Right lobe of liver (tissue), 6 donors: ENCODE results near the gene ZNHIT1. TPM values are rescaled to one million over a fixed set of nuclear protein-coding genes. Genes with fewer than 3 reads are reported as not detected.

Experiments
- ATAC-seq, 4 donors: fragments of 200-7000 bp; cut with Tn5 transposase; one replicate each; pipeline ENCODE4 v1.9.1; 2020; ENCODE audit warnings: mild to moderate bottlenecking in 4 of 4, moderate library complexity in 4 of 4
- DNase-seq, 3 donors: peaks; one replicate each; pipeline ENCODE4 v3.0.0-alpha.2; 2020
- H3K27ac ChIP-seq, 3 donors: fragments of 200-600 bp; one replicate each; pipeline ENCODE4 v1.8.0; 2022
- H3K27me3 ChIP-seq, 2 donors: fragments of 200-600 bp; one replicate each; pipeline ENCODE4 v1.8.0; 2022
- H3K36me3 ChIP-seq, 4 donors: fragments of 200-600 bp; sonication (generic) in 1 of 4; one replicate each; pipeline versions ENCODE4 v1.5.1 to v1.8.0; 2017 to 2022; ENCODE audit warnings: control low read depth in 1 of 4
- H3K4me1 ChIP-seq, 4 donors: fragments of 200-600 bp; sonication (generic) in 1 of 4; one replicate each; pipeline versions ENCODE4 v1.5.1 to v1.8.0; 2017 to 2022; ENCODE audit warnings: control low read depth in 1 of 4
- H3K4me3 ChIP-seq, 3 donors: fragments of 200-600 bp; one replicate each; pipeline ENCODE4 v1.8.0; 2022
- H3K9me3 ChIP-seq, 4 donors: fragments of 200-600 bp; sonication (generic) in 1 of 4; one replicate each; pipeline versions ENCODE4 v1.5.1 to v1.8.0; 2017 to 2022; ENCODE audit warnings: control low read depth in 1 of 4
- CTCF ChIP-seq, 4 donors: fragments of 200-600 bp in 3 of 4; fragments of 450-650 bp in 1 of 4; IDR thresholded peaks; one replicate each; pipeline versions ENCODE4 v1.5.1 to v1.8.0; 2016 to 2022; ENCODE audit warnings: antibody characterized with exemption in 4 of 4, mild to moderate bottlenecking in 2 of 4
- POLR2A ChIP-seq: fragments of 450-650 bp; IDR thresholded peaks from one replicate; pipeline ENCODE4 v1.6.1; 2017; ENCODE audit warnings: antibody characterized with exemption, mild to moderate bottlenecking
- WGBS: methylation state at CpG from one replicate; pipeline ENCODE4 v1.1.6; 2018; ENCODE audit warnings: low coverage, low lambda C conversion rate; ENCODE audit not compliant: insufficient coverage; ENCODE audit errors: missing lambda C conversion rate; 5-methylcytosine and 5-hydroxymethylcytosine counted together
- intact Hi-C, 2 donors: fragments of 100-400 bp; cut with DNase I; formaldehyde crosslinking; loops; one replicate each; pipeline versions ENCODE4 v1.11.2 to v1.14.1; 2022
- total RNA-seq, 6 experiments: library from RNA; depleted of rRNA in 2 of 6; stranded (reverse); fragments of >200 nt in 2 of 6; fragmentation: NEBNext Ultra II Directional in 3 of 6; extraction: Animal tissue kit (Norgen Biotek cat#: 25700) in 3 of 6; gene quantifications; one replicate each; pipeline versions ENCODE4 v1.1.0 to v1.2.4, GENCODE V29; 2016 to 2023
- donor health status: DM: no; HTN: yes; CAD: no.
- donor health status: DM: no; HTN: no; CAD: no.
- donor health status: DM: no; HTN: no; CAD: no.
- donor health status: DM: no; HTN: yes; CAD: no.
- donor health status: DM: no; HTN: yes; CAD: no.

Gene ZNHIT1
- total RNA-seq, 6 experiments from 2014 or later = 68.3 to 159 (median 111) TPM

GRCh38 chr7:101169838-101170551 is 48.0 kb upstream of the ZNHIT1 start:
- DNase-seq (peak; percentile 75 to 77 (median 75)), ATAC-seq (peak; percentile 66 to 74 (median 70))
- Histone ChIP-seq H3K4me1 (peaks cover 0 to 29% (median 0%) of the 10 kb centered on the region in 4 donors), H3K4me3 (no peak overlapping the region), H3K9me3 (no peaks in the 10 kb centered on the region), H3K27ac (no peak overlapping the region), H3K27me3 (peaks cover 5 to 41% of the 10 kb centered on the region in 2 donors), H3K36me3 (no peaks in the 10 kb centered on the region)
- peak; percentile 69 to 89 (median 86) for TF ChIP-seq CTCF (IDR thresholded peaks at IDR 0.05)
- TF ChIP-seq POLR2A = no peak
- intact Hi-C loops = loop anchor here in 1 of 2 donors (10.0 kb wide), 1 partner anchor 115 kb away; no protein-coding TSS in a partner anchor
- WGBS = 2% methylated on average over 26 of the region's 33 CpGs

GRCh38 chr7:101170617-101171441 is 47.1 kb upstream of the ZNHIT1 start:
- 10% methylated on average over 10 of the region's 17 CpGs for WGBS
- intact Hi-C loops = no loop called here
- peaks cover 5 to 42% of the 10 kb centered on the region in 2 donors for H3K27me3 ChIP-seq
- TF ChIP-seq POLR2A (no peak), CTCF (IDR thresholded peaks at IDR 0.05) (no peak)
- DNase-seq = no peak
- no peak overlapping the region for H3K4me3 ChIP-seq
- H3K4me1 ChIP-seq = peaks cover 0 to 20% (median 0%) of the 10 kb centered on the region in 4 donors
- H3K27ac ChIP-seq = no peak overlapping the region
- no peaks in the 10 kb centered on the region for H3K36me3 ChIP-seq
- H3K9me3 ChIP-seq = no peaks in the 10 kb centered on the region
- no peak for ATAC-seq

- Histone ChIP-seq H3K36me3 (no peaks in the 10 kb centered on the region), H3K4me1 (peaks cover 0 to 18% (median 0%) of the 10 kb centered on the region in 4 donors), H3K27ac (no peak overlapping the region), H3K27me3 (peaks cover 5 to 39% of the 10 kb centered on the region in 2 donors), H3K4me3 (no peak overlapping the region), H3K9me3 (no peaks in the 10 kb centered on the region)
- peak in 1 of 4 donors; percentile 4 for TF ChIP-seq CTCF (IDR thresholded peaks at IDR 0.05)
- TF ChIP-seq POLR2A = no peak
- intact Hi-C loops = no loop called here
- no peak for DNase-seq
- WGBS = 1% methylated on average over 12 of the region's 13 CpGs
- ATAC-seq = no peak
Observed at GRCh38 chr7:101171442-101171837, 46.5 kb upstream of the ZNHIT1 start.

- H3K4me3 ChIP-seq = no peak overlapping the region
- DNase-seq = no peak
- peaks cover 0 to 18% (median 0%) of the 10 kb centered on the region in 4 donors for H3K4me1 ChIP-seq
- no peaks in the 10 kb centered on the region for H3K36me3 ChIP-seq
- H3K27me3 ChIP-seq = peaks cover 5 to 39% of the 10 kb centered on the region in 2 donors
- TF ChIP-seq POLR2A = no peak
- no peak for TF ChIP-seq CTCF (IDR thresholded peaks at IDR 0.05)
- H3K9me3 ChIP-seq = no peaks in the 10 kb centered on the region
- intact Hi-C loops = no loop called here
- no peak for ATAC-seq
- H3K27ac ChIP-seq = no peak overlapping the region
- WGBS = 0% methylated on average over 11 of the region's 79 CpGs
Observed at GRCh38 chr7:101172005-101172853, 45.7 kb upstream of the ZNHIT1 start.
